A172 (cell line): ENCODE results near the gene ZNF598. TPM values are rescaled to one million over a fixed set of nuclear protein-coding genes. Genes with fewer than 3 reads are reported as not detected.
"Not testable (repeated sequence)": the region's sequence is repeated elsewhere in the genome, so short reads cannot be mapped to it uniquely, and the experiment has no call there.

Source experiments
- DNase-seq: peaks from one replicate; pipeline ENCODE4 v3.0.0-alpha.2; 2015; ENCODE audit warnings: low spot score
- total RNA-seq: library from RNA; depleted of rRNA; stranded (reverse); fragments of >200 nt; shearing (Covaris generic); gene quantifications from 2 replicates; pipeline ENCODE4 v1.2.3, GENCODE V29; 2014

The ZNF598 gene
- total RNA-seq, 1 experiment from 2014 or later, result 26.9 TPM

DNA sequence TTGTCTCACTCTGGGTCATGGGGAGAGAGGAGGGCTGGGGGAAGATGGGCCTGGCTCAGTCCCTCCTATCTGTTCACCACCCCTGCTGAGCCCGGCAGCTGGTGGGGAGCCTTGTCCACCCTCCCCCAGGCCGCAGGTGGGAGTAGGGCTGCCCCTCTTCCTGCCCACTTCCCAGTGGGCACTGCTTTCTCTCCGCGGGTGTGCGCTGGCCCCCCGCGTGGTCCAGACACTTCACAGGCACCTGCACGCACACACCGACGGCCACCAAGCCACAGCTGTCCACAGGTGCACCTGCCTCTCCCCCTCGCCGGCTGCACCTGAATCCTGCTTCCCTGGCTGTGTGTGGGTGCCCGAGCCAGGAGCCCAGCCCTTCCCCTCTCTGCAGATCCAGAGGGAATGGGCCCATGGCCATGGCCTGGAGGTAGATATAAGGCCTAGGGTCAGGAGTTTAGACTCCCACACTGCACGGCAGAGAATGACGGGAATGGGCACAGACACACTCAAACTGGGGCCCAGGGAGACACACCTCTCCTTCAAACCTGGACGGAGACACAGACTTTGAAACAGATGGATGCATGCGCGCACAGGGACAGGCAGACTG is 19.1 kb upstream of the ZNF598 start:
- DNase-seq, result no peak

GRCh38 chr16:2028146-2028545 is 18.5 kb upstream of the ZNF598 start:
- DNase-seq, result no peak

DNA sequence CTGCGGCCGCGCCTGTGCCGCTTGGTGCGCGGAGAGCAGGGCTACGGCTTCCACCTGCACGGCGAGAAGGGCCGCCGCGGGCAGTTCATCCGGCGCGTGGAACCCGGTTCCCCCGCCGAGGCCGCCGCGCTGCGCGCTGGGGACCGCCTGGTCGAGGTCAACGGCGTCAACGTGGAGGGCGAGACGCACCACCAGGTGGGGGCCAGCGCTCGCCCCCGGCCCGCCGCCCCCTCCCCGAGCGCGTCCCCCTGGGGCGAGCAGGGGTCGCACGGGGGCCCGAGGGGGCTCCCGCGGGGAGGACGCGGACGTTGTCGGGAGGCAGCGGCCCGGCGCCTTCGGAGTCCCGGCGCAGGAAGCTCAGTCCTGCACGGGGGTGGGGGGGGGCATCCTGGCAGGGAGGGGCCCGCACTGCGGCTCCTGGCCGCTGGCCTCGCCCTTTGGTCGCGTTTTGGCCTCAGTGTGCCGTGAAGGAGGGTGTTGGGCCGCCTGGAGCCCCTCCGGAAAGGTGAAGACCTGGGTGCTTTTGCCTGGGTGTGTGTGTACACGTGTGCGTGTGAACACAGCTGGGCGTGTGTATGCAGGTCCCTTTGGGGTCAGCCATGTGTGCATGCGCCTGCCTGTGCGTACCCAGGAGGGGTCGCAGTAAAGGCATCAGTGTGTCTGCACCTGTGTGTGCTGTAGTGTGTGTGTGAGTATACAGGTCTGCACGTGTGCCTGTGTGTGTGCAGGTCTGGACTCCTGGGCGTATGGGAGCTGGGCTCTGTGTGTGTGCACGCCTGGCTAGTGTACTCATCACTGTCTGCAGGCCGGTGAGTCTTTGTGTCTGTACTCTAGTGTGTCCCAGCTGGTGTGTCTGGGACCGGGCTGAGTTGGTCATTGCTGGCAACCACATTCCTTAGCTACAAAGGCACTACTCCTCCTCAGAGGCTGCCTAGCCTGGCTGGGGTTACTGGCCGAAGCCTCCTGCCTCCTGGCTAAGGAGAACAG is 17.7 kb upstream of the ZNF598 start:
- DNase-seq, result no peak

- no peak for DNase-seq
Measured at GRCh38 chr16:2026461-2027023, 16.9 kb upstream of the ZNF598 start, which contains the start of gene NHERF2. Gene NHERF2, plus strand, starts transcription at chr16:2026902. Its CDS starts 104 bp downstream, at chr16:2027006.

DNA sequence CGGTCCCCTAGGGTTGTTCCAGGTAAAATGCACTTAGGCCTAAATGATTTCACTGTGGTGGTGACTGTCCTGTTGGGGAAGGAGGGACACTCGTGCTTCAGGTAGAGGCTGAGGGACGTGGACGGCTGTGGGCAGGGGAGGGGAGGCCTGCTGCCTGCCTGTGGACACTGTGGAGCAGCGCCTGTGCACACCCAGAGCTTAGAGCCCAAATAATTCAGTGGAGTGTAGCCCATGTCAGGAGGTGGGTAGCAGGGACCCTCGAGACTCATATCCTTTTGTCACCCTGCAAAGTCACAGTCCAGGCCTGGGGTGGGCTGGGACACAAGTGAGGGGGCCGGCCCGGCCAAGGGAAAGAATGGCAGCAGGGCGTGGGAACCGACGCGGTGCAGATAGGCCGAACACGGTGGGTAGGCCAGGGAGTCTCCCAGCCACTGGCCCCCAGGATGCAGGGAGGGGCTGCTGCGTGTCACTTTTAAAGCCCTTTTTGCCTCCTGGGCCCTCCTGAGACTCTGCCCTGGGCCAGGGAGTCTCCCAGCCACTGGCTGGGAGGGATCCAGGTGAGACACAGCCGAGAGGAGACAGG is 16.3 kb upstream of the ZNF598 start:
- DNase-seq, result no peak

DNA sequence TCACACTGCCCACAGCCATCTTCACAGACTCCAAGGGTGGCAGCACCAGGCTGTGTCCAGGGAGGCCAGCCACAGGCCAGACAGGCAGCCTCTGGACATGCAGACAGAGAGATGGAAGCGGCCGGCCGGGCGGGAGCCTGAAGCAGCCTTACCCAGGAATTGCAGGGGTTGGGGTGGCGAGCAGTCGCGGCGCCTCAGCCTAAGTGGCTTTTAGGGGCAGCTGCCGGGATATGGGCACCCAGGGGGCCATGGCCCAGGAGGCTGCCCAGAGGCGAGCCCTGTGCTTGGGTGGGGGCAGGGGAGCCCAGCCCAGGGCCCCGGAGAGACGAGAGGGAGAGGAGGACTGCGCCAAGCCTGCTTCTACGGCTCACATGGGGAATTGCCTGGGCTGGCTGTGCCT is 15.6 kb upstream of the ZNF598 start:
- no peak for DNase-seq

GRCh38 chr16:2024032-2024420 is 14.4 kb upstream of the ZNF598 start:
- no peak for DNase-seq

- DNase-seq, result peak; percentile 90
Measured at GRCh38 chr16:2023092-2024031, 13.7 kb upstream of the ZNF598 start.

DNA sequence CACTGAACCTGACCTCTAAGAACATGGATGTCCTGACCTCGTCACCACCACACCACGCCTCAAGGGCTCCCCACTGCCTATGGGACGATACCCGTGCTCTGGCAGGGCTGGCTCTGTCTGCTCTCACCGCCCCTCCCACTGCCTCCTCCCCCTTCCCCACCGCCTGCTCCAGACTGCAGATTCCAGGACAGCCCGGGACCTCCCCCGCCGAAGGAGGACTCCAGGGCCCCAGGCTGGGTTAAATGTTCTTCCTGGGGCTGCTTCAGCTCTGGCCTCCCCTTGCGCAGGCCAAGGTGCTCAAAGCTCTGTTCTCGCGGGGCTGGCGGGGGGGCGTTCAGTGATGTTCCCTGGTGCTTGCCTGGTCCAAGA is 13.1 kb upstream of the ZNF598 start:
- no peak for DNase-seq

DNA sequence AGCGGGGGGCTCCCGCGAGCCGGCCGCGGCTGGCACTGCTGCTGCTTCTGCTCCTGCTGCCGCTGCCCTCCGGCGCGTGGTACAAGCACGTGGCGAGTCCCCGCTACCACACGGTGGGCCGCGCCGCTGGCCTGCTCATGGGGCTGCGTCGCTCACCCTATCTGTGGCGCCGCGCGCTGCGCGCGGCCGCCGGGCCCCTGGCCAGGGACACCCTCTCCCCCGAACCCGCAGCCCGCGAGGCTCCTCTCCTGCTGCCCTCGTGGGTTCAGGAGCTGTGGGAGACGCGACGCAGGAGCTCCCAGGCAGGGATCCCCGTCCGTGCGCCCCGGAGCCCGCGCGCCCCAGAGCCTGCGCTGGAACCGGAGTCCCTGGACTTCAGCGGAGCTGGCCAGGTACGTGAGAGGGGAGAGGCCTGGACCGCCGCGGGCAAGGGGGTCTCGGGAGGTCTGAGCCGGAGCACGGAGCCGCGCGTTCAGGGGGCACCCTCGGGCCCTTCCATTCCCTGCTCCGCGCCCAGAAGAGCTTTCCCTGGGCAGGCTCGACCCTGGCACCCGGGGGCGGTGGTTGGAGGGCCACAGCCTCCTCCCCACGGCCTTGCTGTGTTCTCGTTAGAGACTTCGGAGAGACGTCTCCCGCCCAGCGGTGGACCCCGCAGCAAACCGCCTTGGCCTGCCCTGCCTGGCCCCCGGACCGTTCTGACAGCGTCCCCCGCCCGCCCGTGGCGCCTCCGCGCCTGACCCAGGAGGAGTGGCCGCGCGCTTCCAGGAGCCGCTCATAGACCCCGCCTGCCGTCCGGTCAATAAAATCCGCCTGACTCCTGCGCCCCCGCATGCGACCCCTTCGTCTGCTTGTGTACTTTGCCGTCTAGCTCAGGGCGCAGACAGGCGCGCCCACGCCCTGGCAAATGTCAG is 10.6 kb upstream of the ZNF598 start:
- DNase-seq, result no peak

DNA sequence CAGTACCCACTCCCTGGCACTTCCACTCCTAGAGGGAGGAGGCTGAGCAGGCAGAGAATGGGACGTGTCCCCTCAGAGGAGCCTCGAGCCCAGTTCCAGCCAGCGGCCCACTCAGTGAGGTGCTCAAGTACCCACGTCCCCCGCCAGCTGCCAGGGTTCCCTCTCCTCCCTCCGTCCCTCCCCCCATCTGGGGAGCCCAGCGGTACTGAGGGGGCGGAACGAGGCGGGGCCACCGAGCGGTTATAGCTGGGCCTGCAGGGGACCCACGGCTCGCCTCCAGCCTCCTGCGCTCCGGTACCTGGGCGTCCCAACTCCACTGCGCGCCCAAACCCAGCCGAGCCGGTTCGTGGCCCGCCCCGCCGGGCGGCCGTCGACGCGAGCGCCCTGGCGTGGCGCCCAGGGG is 9.9 kb upstream of the ZNF598 start, which contains the start of gene NPW:
Gene NPW, plus strand, starts transcription at position 268 of the 403 bp plus-strand sequence.
- DNase-seq, result no peak

- DNase-seq, result no peak
Measured at GRCh38 chr16:2016407-2016922, 6.8 kb upstream of the ZNF598 start.

DNA sequence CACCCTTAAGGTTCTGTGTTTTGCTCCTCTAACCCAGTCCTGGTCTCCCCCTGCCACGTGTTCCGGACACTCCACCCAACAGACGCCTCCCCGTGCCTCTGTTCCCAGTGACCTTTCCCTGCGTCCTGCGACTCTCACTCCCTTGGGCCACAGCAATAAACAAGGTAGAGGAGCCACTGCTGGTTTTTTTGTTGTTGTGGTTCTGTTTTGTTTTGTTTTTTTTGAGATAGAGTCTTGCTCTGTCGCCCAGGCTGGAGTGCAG is 6.3 kb upstream of the ZNF598 start:
- DNase-seq, result no peak

- peak; percentile 92 for DNase-seq
Measured at GRCh38 chr16:2015117-2015946, 5.7 kb upstream of the ZNF598 start.

- DNase-seq, result no peak
Measured at GRCh38 chr16:2013527-2013926, 3.9 kb upstream of the ZNF598 start.

GRCh38 chr16:2011726-2012125 is 2.1 kb upstream of the ZNF598 start:
- not testable (repeated sequence) for DNase-seq

GRCh38 chr16:2009164-2009711 is 383 bp downstream of the ZNF598 start:
- no peak for DNase-seq

DNA sequence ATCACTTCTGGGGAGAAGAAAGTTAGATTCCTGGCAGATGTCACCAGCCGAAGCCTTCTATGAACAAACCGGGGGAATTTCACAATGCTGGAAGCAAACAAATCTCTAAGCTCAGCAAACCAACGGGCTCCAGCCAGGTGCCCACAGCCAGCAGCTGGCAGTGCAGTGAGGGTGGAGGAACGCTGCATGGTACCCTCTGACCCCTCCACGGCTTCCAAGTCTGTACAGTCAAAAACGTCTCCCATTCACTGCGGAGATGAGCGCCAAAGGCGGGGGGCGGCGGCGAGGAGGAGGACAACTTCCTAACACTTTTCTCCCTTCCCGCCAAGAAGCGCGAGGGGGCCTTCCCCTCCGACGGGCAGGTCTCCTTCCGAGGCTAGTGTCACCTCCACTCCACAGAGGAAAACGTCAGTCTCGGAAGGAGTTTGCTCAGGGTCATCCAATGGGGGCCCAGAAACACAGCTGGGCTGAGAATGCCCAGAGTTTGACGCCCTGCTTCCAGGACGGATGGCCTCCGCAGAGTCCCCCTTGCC is 924 bp downstream of the ZNF598 start:
- no peak for DNase-seq
